OCI-LY7 (cell line): Measurements from ENCODE around the gene SALL4.

Experiments
- CTCF ChIP-seq: fragments of 200-600 bp; sonication (generic); conservative IDR thresholded peaks from 2 replicates; pipeline ENCODE4 v1.5.1; 2014; ENCODE audit warnings: mild to moderate bottlenecking, antibody characterized with exemption, low read length, moderate library complexity, mixed read lengths
- EZH2phosphoT487 ChIP-seq: fragments of 200-600 bp; sonication (generic); IDR thresholded peaks from 2 replicates; pipeline ENCODE4 v1.6.1; 2018; ENCODE audit warnings: low read depth, borderline replicate concordance, mild to moderate bottlenecking, mixed run types, antibody characterized with exemption, low read length, moderate library complexity, mixed read lengths

- TF ChIP-seq CTCF (no peak), EZH2phosphoT487 (no peak)
These were observed 18.0 kb downstream of the SALL4 start for GRCh38 chr20:51784299-51784698.
